EH (cell line): ENCODE measurements around the gene RRP1B.

Experiments
- DNase-seq: peaks from one replicate; pipeline ENCODE4 v3.0.0-alpha.2; 2015; ENCODE audit warnings: low read depth

The RRP1B gene

DNA sequence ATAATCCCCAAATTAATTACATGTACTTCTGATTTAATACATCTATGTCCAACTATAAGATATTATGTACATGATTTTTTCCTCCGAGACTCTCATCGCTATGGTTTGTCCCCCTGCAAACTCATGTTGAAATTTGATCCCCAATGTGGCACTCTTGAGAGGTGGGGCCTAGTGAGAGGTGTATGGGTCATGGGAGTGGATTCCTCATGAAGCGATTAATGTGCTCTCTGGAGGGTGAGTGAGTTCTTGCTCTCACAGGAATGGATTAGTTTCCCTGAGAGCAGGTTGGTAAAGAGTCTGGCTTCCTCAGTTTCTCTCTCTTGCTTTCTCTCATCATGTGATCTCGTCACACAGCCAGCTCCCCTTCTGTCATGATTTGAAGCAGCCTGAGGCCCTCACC, 16.2 kb upstream of the RRP1B start:
- DNase-seq, result no peak

DNA sequence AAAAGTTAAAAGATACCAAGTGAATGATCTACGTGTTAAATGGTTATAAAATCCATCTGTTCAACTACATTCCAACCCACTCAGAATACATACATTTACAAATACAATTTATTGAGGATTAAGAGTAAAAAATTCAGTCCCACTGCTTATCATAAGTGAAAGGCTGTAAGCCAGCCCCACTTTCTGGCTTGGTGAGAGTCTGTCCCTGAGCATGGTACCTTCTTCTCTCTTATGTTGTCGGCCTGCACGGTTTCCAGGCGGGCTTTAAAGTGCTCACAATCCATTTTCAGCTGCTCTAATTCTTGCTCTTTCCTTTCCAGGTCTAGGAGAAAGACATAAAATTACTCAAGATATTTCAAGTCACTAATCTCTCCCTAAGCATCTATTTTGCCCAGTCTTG, 15.3 kb upstream of the RRP1B start:
- no peak for DNase-seq

DNA sequence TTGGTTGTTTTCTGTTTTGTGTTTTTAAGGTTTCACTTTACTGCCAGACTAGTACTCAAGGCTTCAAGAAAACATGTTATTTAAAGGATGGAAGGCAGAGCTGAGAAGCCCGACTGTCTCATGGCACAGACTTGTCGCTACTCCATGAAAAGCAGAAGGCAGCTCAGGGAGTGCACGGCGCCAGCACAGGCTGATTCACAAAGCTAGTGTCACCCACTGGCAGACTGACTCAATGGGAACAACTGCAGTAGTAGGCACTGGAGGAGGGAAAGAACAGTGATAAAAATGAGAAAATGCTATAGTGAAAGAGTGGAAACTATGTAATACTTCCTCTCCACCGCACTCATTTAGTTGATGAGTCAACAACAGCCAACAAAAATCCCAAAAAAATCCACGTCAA, 14.8 kb upstream of the RRP1B start:
- DNase-seq, result peak; percentile 65

- DNase-seq, result peak; percentile 84
Measured at GRCh38 chr21:43645136-43645891, 14.0 kb upstream of the RRP1B start.

GRCh38 chr21:43645976-43646375, 13.4 kb upstream of the RRP1B start:
- no peak for DNase-seq

DNA sequence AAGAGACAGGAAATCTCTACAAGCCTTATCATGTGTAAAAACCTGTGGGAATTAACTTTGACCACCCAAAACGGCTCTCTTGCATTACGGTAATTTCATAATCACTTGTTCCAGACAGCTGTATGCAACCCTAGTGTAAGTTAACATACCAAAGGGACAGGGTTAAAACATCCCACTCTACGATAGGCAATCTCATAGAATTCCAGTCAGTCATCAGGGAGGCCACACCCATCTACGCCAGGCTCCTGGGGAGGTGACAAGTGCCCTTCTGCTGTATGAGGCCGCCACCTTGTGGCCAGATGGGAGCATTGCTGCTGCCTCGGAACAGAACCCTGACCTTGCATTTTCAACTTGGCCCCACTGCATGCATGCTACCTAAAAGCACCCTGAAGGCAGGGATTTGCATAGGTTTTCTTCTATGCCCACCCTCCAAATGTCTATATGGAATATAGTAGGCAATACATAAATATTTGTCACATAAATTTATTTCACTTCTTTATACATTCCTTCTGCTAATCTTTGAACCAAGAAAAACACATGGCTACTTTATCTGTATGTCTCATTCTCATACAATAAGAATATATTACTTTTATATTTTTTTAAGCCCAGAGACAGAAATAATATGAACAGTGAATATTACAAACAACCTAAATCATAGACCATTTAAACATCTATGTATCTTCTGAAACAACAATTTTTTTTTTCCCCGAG, 12.7 kb upstream of the RRP1B start:
- DNase-seq, result peak; percentile 92

GRCh38 chr21:43648171-43648570, 11.2 kb upstream of the RRP1B start:
- no peak for DNase-seq

GRCh38 chr21:43651926-43652325, 7.4 kb upstream of the RRP1B start:
- DNase-seq, result peak; percentile 29

- no peak for DNase-seq
Measured at GRCh38 chr21:43652616-43653015, 6.7 kb upstream of the RRP1B start.

- DNase-seq, result no peak
Measured at GRCh38 chr21:43653626-43654025, 5.7 kb upstream of the RRP1B start.

- DNase-seq, result peak; percentile 82
Measured at GRCh38 chr21:43654806-43655489, 4.4 kb upstream of the RRP1B start.

DNA sequence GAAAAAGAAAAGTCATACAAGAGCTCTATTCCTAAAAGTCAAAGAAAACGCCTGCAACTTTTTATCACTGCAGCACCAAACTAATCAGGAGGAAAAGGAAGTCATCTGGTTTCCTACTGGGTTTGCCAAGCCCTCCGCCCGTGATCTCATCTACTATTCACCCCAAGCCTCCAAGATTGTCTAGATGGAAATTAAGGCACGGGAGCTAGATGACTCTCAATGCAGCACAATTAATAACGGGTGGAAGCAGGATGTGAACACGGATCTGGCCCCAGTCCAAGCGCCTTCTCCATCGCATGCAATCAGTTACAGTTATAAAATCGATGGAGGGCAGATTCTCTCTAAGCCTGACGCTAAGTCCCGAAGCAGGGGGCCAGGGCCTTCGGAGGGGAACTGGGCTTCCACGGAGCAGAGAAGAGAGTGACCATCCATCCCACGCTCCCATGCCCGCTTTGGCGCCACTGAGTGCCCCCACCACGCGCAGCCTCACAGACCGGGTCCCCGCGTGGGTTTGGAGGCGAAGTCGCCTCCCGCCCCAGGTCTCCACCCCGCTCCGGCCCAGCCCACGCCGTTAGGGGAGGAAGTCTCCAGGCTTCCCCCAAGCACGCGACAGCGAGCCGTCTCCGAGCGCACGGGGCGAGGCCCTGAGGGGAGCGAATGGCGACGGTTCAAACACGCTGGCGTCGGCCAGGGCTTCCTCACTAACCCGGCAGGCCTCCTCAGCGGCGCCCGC, 1.8 kb upstream of the RRP1B start:
- DNase-seq, result no peak

DNA sequence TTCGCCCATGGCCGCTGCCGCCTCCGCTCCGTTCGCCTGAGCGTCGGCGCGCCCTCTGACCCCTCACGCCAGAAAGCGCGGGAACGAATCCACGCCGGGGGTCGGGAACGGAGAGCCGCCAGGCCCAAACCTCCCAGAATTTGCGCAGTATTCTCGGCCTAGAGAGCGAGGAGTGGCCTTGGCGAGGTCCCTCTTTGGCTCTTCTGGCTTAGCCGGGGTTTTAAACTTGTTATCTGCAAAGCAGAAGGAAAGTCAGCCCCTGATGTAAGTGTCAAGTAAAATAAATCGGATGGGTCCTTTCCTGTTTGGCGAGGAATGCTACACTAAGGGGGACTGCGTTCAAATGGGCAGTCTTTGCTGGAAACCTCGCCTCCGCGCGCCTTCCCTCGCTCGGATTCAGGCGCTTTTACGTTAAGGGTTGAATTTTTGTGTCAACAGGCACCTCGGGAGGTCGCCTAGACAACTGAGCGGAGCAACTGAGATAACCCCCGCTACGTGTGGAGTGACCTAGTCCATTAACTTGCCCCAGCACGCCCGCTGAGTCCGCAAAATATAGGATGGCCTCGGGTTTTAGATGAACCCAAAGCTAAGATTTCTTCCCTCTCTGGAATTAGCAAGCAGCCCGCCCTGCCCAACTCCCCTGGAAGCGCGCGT, 1.1 kb upstream of the RRP1B start:
- DNase-seq, result no peak

DNA sequence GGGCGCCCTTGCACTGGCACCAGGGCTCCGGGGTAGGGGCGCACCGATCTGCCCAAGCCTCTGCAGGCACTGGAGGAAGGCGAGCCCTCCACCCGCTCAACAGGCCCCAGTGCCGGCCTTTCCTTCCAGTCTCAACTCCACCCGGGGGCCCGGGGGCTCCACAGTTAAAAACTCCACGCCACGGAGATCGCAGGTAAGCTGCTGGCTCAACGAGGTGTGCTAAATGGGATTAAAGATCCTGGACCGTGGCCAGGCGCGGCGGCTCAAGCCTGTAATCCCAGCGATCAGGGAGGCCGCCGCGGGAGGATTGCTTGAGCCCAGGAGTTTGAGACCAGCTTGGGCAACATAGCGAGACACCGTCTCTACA, 608 bp upstream of the RRP1B start:
- DNase-seq, result no peak

GRCh38 chr21:43662286-43662685, 2.9 kb downstream of the RRP1B start:
- DNase-seq, result no peak

DNA sequence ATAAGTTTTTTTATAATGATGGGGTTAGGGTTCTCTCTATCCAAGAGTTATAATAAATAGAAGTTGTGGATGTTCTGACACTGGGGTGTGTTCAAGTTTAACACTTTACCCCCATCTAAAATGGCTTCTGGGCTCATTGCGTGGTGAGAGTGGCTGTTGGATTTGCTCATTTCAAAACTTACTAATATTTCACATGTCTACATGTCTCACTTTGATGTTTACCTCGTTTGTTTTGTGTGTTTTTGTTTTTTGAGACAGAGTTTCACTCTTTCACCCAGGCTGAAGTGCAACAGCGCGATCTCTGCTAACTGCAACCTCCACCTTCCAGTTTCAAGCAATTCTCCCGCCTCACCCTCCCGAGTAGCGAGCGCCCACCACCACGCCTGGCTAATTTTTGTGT, 3.7 kb downstream of the RRP1B start:
- DNase-seq, result no peak

GRCh38 chr21:43664358-43664757, 5.0 kb downstream of the RRP1B start:
- DNase-seq, result no peak

DNA sequence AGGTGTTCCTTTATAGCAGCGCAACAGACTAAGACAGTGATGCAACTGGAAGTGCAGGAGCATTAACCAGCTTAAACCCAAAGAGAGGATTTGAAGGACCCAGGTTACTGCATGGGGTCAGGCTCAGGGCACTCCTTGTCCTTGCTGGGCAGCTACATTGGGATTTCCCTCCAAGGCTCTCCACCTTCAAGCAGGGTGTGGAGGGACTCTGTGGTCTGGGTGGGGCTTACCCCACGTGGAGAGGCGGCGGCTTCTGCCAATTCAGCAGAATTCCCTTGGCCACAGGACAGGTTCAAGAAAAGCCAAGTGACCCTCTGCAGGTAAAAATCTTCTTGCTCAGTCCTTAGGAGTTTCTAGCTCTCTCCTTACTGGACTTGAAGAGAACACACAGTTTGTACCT, 6.5 kb downstream of the RRP1B start:
- no peak for DNase-seq

DNA sequence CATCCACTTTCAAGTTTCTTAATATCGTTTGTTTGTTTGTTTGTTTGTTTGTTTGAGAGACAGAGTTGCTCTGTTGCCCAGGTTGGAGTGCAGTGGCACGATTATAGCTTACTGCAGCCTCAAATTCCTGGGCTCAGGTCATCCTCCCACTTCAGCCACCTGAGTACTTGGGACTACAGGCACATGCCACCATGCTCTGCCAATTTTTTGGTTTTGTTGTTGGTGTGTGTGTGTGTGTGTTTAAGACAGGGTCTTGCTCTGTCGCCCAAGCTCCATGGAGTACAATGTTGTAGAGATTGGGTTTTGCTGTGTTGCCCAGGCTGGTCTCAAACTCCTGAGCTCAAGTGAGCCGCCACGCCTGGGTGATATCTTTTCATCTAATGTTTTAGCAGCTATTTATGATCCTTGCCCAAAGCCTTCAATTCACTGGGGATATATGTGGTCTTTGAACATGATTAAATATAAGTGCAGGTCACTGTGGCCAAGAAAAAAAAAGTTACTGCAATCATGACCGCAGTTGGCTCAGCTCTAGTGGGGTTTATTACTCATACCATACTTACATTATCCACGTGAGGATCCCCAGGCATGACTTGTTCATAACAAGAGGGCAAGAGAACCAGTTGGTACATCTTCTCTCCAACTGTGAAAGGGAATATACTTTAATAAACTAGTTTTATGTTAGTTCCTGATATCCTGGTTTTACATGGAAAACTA, 8.0 kb downstream of the RRP1B start:
- DNase-seq, result peak; percentile 29

- no peak for DNase-seq
Measured at GRCh38 chr21:43669828-43670605, 10.7 kb downstream of the RRP1B start.

- DNase-seq, result no peak
Measured at GRCh38 chr21:43675871-43676270, 16.5 kb downstream of the RRP1B start.
